ENCODE data around the gene DOK6.

Gene DOK6

GRCh38 chr18:69780851-69781250 is 380.2 kb downstream of the DOK6 start:
- no CpG with 5 or more reads among the region's 3 CpGs for WGBS, 2 donors (ENCODE audit: extremely low coverage in 2 of 2, insufficient read length in 2 of 2, insufficient replicate concordance in 1 of 2)
- Histone ChIP-seq H3K14ac (ENCODE audit: low read length) (no peak overlapping the region), H3K18ac (ENCODE audit: low read length) (no peak overlapping the region), H4K8ac (ENCODE audit: low read depth, low read length) (no peak overlapping the region), H3K27ac (replicated peaks; ENCODE audit: low read length) (no peak overlapping the region), H3K4me3 (ENCODE audit: low read length in 2 of 2) (no peak overlapping the region), H3K4me2 (ENCODE audit: insufficient read depth, low read length, poor library complexity, severe bottlenecking) (no peak overlapping the region), H3K9ac (ENCODE audit: low read depth, low read length, poor library complexity) (no peak overlapping the region), H3K9me3 (replicated peaks in 1 of 2; ENCODE audit: control insufficient read depth in 2 of 2, insufficient read depth in 1 of 2, low read depth in 1 of 2, low read length in 2 of 2) (no peaks in the 10 kb centered on the region), H2BK12ac (ENCODE audit: low read length) (no peak overlapping the region), H2BK5ac (ENCODE audit: low read length) (no peak overlapping the region), H3K4me1 (ENCODE audit: control insufficient read depth in 2 of 2, insufficient read depth in 1 of 2, low read depth in 1 of 2, low read length in 2 of 2) (no peaks in the 10 kb centered on the region), H3K4ac (ENCODE audit: low read length) (no peak overlapping the region), H2AK5ac (ENCODE audit: low read depth, low read length) (no peak overlapping the region), H2BK15ac (ENCODE audit: low read length) (no peak overlapping the region), H3K79me1 (ENCODE audit: low read depth, low read length) (no peaks in the 10 kb centered on the region), H2AFZ (ENCODE audit: low read length) (no peak overlapping the region), H3K36me3 (replicated peaks in 1 of 2; ENCODE audit: control insufficient read depth in 2 of 2, insufficient read depth in 2 of 2, low read length in 2 of 2) (no peaks in the 10 kb centered on the region), H3K23ac (ENCODE audit: low read depth, low read length, poor library complexity) (no peak overlapping the region), H3K27me3 (ENCODE audit: control insufficient read depth in 3 of 3, insufficient read depth in 3 of 3, low read depth in 1 of 3, low read length in 3 of 3) (no peaks in the 10 kb centered on the region), H2BK120ac (ENCODE audit: low read depth, low read length) (no peak overlapping the region), H4K91ac (ENCODE audit: low read depth, low read length, poor library complexity) (no peak overlapping the region)
- no peak for DNase-seq (ENCODE audit: low spot score)

- Histone ChIP-seq H2AK5ac (ENCODE audit: low read depth, low read length) (no peak overlapping the region), H2BK5ac (ENCODE audit: low read length) (no peak overlapping the region), H4K91ac (ENCODE audit: low read depth, low read length, poor library complexity) (no peak overlapping the region), H3K4me3 (ENCODE audit: low read length in 2 of 2) (no peak overlapping the region), H2AFZ (ENCODE audit: low read length) (no peak overlapping the region), H3K79me1 (ENCODE audit: low read depth, low read length) (no peaks in the 10 kb centered on the region), H4K8ac (ENCODE audit: low read depth, low read length) (no peak overlapping the region), H3K4ac (ENCODE audit: low read length) (no peak overlapping the region), H3K23ac (ENCODE audit: low read depth, low read length, poor library complexity) (no peak overlapping the region), H2BK120ac (ENCODE audit: low read depth, low read length) (no peak overlapping the region), H3K4me2 (ENCODE audit: insufficient read depth, low read length, poor library complexity, severe bottlenecking) (no peak overlapping the region), H2BK12ac (ENCODE audit: low read length) (no peak overlapping the region), H3K18ac (ENCODE audit: low read length) (no peak overlapping the region), H3K36me3 (replicated peaks in 1 of 2; ENCODE audit: control insufficient read depth in 2 of 2, insufficient read depth in 2 of 2, low read length in 2 of 2) (no peaks in the 10 kb centered on the region), H3K27me3 (ENCODE audit: control insufficient read depth in 3 of 3, insufficient read depth in 3 of 3, low read depth in 1 of 3, low read length in 3 of 3) (no peaks in the 10 kb centered on the region), H3K9ac (ENCODE audit: low read depth, low read length, poor library complexity) (no peak overlapping the region), H2BK15ac (ENCODE audit: low read length) (no peak overlapping the region), H3K14ac (ENCODE audit: low read length) (no peak overlapping the region), H3K4me1 (ENCODE audit: control insufficient read depth in 2 of 2, insufficient read depth in 1 of 2, low read depth in 1 of 2, low read length in 2 of 2) (no peaks in the 10 kb centered on the region), H3K27ac (replicated peaks; ENCODE audit: low read length) (no peak overlapping the region), H3K9me3 (replicated peaks in 1 of 2; ENCODE audit: control insufficient read depth in 2 of 2, insufficient read depth in 1 of 2, low read depth in 1 of 2, low read length in 2 of 2) (no peaks in the 10 kb centered on the region)
- no peak for DNase-seq (ENCODE audit: low spot score)
- WGBS, 2 donors (ENCODE audit: extremely low coverage in 2 of 2, insufficient read length in 2 of 2, insufficient replicate concordance in 1 of 2): no CpG with 5 or more reads among the region's 2 CpGs
Observed at GRCh38 chr18:69784815-69785214, 384.1 kb downstream of the DOK6 start.

- Histone ChIP-seq H3K4ac (ENCODE audit: low read length) (no peak overlapping the region), H3K4me3 (ENCODE audit: low read length in 2 of 2) (no peak overlapping the region), H3K4me2 (ENCODE audit: insufficient read depth, low read length, poor library complexity, severe bottlenecking) (no peak overlapping the region), H2AFZ (ENCODE audit: low read length) (no peak overlapping the region), H3K23ac (ENCODE audit: low read depth, low read length, poor library complexity) (no peak overlapping the region), H2BK12ac (ENCODE audit: low read length) (no peak overlapping the region), H3K27ac (replicated peaks; ENCODE audit: low read length) (no peak overlapping the region), H3K79me1 (ENCODE audit: low read depth, low read length) (no peaks in the 10 kb centered on the region), H3K27me3 (ENCODE audit: control insufficient read depth in 3 of 3, insufficient read depth in 3 of 3, low read depth in 1 of 3, low read length in 3 of 3) (no peaks in the 10 kb centered on the region), H2BK5ac (ENCODE audit: low read length) (no peak overlapping the region), H3K4me1 (ENCODE audit: control insufficient read depth in 2 of 2, insufficient read depth in 1 of 2, low read depth in 1 of 2, low read length in 2 of 2) (no peaks in the 10 kb centered on the region), H3K36me3 (replicated peaks in 1 of 2; ENCODE audit: control insufficient read depth in 2 of 2, insufficient read depth in 2 of 2, low read length in 2 of 2) (no peaks in the 10 kb centered on the region), H2BK120ac (ENCODE audit: low read depth, low read length) (no peak overlapping the region), H3K9me3 (replicated peaks in 1 of 2; ENCODE audit: control insufficient read depth in 2 of 2, insufficient read depth in 1 of 2, low read depth in 1 of 2, low read length in 2 of 2) (no peaks in the 10 kb centered on the region), H3K9ac (ENCODE audit: low read depth, low read length, poor library complexity) (no peak overlapping the region), H2BK15ac (ENCODE audit: low read length) (no peak overlapping the region), H3K18ac (ENCODE audit: low read length) (no peak overlapping the region), H4K91ac (ENCODE audit: low read depth, low read length, poor library complexity) (no peak overlapping the region), H4K8ac (ENCODE audit: low read depth, low read length) (no peak overlapping the region), H2AK5ac (ENCODE audit: low read depth, low read length) (no peak overlapping the region), H3K14ac (ENCODE audit: low read length) (no peak overlapping the region)
- WGBS, 2 donors (ENCODE audit: extremely low coverage in 2 of 2, insufficient read length in 2 of 2, insufficient replicate concordance in 1 of 2): no CpG with 5 or more reads among the region's 3 CpGs
- DNase-seq (ENCODE audit: low spot score): no peak
Observed at GRCh38 chr18:69785466-69785865, 384.8 kb downstream of the DOK6 start.

- Histone ChIP-seq H3K9ac (ENCODE audit: low read depth, low read length, poor library complexity) (no peak overlapping the region), H2BK15ac (ENCODE audit: low read length) (no peak overlapping the region), H4K91ac (ENCODE audit: low read depth, low read length, poor library complexity) (no peak overlapping the region), H3K14ac (ENCODE audit: low read length) (no peak overlapping the region), H3K9me3 (replicated peaks in 1 of 2; ENCODE audit: control insufficient read depth in 2 of 2, insufficient read depth in 1 of 2, low read depth in 1 of 2, low read length in 2 of 2) (no peaks in the 10 kb centered on the region), H3K18ac (ENCODE audit: low read length) (no peak overlapping the region), H2BK120ac (ENCODE audit: low read depth, low read length) (no peak overlapping the region), H3K27me3 (ENCODE audit: control insufficient read depth in 3 of 3, insufficient read depth in 3 of 3, low read depth in 1 of 3, low read length in 3 of 3) (no peaks in the 10 kb centered on the region), H3K4me1 (ENCODE audit: control insufficient read depth in 2 of 2, insufficient read depth in 1 of 2, low read depth in 1 of 2, low read length in 2 of 2) (no peaks in the 10 kb centered on the region), H2AFZ (ENCODE audit: low read length) (no peak overlapping the region), H3K4me2 (ENCODE audit: insufficient read depth, low read length, poor library complexity, severe bottlenecking) (no peak overlapping the region), H4K8ac (ENCODE audit: low read depth, low read length) (no peak overlapping the region), H2AK5ac (ENCODE audit: low read depth, low read length) (no peak overlapping the region), H3K27ac (replicated peaks; ENCODE audit: low read length) (no peak overlapping the region), H3K4ac (ENCODE audit: low read length) (no peak overlapping the region), H2BK5ac (ENCODE audit: low read length) (no peak overlapping the region), H3K79me1 (ENCODE audit: low read depth, low read length) (no peaks in the 10 kb centered on the region), H2BK12ac (ENCODE audit: low read length) (no peak overlapping the region), H3K36me3 (replicated peaks in 1 of 2; ENCODE audit: control insufficient read depth in 2 of 2, insufficient read depth in 2 of 2, low read length in 2 of 2) (no peaks in the 10 kb centered on the region), H3K4me3 (ENCODE audit: low read length in 2 of 2) (no peak overlapping the region), H3K23ac (ENCODE audit: low read depth, low read length, poor library complexity) (no peak overlapping the region)
- DNase-seq (ENCODE audit: low spot score): no peak
- 100% methylated on average over 1 of the region's 1 CpG; no CpG with 5 or more reads in 1 of the 2 donors for WGBS, 2 donors (ENCODE audit: extremely low coverage in 2 of 2, insufficient read length in 2 of 2, insufficient replicate concordance in 1 of 2)
Observed at GRCh38 chr18:69786427-69786826, 385.7 kb downstream of the DOK6 start.
